ENCODE measurements around the gene RHOH. TPM values are rescaled to one million over a fixed set of nuclear protein-coding genes. Genes with fewer than 3 reads are reported as not detected.
A peak's percentile ranks its signal among the peaks of the same experiment; 100 is the strongest.

RHOH gene
- total RNA-seq, 1 experiment from 2014 or later, result 74.2 TPM

DNA sequence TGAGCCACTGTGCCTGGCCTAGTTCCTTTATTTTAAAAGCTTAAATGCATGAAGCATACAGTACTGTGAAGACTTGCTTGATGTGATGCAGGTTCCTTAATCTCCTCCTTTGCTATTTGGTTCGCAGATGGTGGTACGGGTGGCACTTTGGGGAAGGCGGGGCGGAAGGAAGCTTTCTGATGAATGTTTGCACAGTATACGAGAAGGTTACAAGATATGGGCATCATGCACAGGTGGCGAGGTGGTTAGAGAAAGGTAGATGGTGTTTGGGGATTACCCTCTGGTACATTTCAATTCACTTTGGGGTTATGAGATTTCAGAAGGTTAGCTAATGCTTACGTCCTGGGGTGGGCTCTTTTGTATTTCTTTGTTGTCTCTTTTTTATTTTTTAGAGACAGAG lies 17.2 kb downstream of the RHOH start:
- ChIA-PET POLR2A (ENCODE audit: low non-redundant PET) (no interaction called here), CTCF (no interaction called here)
- no peak for DNase-seq (ENCODE audit: low spot score)
- BruUV-seq (replicated peaks), result no TSS peak
- peak overlapping the region; percentile 15 for H3K27ac ChIP-seq (ENCODE audit: low read depth, low read length, poor library complexity, severe bottlenecking)
- H3K4me3 ChIP-seq (ENCODE audit: low read depth, low read length, poor library complexity, severe bottlenecking), result no peak overlapping the region
- H3K27me3 ChIP-seq (replicated peaks; ENCODE audit: insufficient read depth, low read depth, low read length, poor library complexity), result no peaks in the 10 kb centered on the region
- intact Hi-C loops (cut with micrococcal nuclease; ENCODE audit: unreplicated experiment), result no loop called here
- no peaks in the 10 kb centered on the region for H3K9me3 ChIP-seq (ENCODE audit: low read depth, low read length, poor library complexity, severe bottlenecking)
- H3K4me1 ChIP-seq (ENCODE audit: insufficient read depth, low read length, poor library complexity, severe bottlenecking), result peaks cover 51% of the 10 kb centered on the region
- TF ChIP-seq EZH2 (IDR thresholded peaks at IDR 0.05; ENCODE audit: borderline replicate concordance, low read depth, low read length, poor library complexity, severe bottlenecking), result no peak
- TF ChIP-seq, protein P1, sequence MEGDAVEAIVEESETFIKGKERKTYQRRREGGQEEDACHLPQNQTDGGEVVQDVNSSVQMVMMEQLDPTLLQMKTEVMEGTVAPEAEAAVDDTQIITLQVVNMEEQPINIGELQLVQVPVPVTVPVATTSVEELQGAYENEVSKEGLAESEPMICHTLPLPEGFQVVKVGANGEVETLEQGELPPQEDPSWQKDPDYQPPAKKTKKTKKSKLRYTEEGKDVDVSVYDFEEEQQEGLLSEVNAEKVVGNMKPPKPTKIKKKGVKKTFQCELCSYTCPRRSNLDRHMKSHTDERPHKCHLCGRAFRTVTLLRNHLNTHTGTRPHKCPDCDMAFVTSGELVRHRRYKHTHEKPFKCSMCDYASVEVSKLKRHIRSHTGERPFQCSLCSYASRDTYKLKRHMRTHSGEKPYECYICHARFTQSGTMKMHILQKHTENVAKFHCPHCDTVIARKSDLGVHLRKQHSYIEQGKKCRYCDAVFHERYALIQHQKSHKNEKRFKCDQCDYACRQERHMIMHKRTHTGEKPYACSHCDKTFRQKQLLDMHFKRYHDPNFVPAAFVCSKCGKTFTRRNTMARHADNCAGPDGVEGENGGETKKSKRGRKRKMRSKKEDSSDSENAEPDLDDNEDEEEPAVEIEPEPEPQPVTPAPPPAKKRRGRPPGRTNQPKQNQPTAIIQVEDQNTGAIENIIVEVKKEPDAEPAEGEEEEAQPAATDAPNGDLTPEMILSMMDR (conservative IDR thresholded peaks at IDR 0.05; ENCODE audit: low read depth, low read length), result no peak
- H3K36me3 ChIP-seq (ENCODE audit: insufficient read depth, low read length, poor library complexity, severe bottlenecking), result peaks cover 52% of the 10 kb centered on the region

DNA sequence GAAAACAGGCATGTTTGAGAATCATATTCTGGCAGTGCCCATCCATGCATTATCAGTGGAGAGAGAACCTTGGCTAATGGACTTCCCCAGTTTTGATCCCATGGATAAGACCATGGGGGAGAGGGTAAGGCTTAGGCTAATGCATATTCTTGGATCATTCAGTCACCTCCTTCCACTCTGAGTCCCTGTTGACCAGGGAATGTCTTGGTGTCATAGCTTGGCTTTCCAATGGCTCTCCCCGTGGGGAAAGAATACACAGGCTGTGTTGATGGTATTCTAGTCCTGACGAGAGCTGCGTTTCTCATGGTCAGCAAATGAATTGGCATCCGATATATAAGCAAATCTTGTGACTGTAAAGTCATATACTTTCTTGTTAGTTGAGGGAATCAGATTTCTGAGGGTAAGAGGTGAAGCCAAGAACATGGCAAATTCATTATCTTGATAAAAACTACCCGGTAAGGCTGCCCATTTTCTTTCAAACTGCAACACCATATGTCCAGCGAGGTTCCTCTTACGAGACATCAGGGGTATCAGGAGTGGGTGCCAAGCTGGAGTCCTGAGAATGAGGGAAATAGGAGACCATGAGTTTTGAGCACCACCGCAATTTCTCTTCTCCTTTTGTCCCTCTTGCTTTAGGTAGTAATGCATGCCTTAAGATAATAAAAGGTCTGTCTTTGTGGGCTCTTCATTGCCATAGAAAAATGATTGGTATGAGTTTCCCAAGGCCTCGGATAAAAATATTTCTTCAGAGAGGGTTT lies 18.0 kb downstream of the RHOH start:
- BruUV-seq (replicated peaks), result no TSS peak
- intact Hi-C loops (cut with micrococcal nuclease; ENCODE audit: unreplicated experiment), result no loop called here

DNA sequence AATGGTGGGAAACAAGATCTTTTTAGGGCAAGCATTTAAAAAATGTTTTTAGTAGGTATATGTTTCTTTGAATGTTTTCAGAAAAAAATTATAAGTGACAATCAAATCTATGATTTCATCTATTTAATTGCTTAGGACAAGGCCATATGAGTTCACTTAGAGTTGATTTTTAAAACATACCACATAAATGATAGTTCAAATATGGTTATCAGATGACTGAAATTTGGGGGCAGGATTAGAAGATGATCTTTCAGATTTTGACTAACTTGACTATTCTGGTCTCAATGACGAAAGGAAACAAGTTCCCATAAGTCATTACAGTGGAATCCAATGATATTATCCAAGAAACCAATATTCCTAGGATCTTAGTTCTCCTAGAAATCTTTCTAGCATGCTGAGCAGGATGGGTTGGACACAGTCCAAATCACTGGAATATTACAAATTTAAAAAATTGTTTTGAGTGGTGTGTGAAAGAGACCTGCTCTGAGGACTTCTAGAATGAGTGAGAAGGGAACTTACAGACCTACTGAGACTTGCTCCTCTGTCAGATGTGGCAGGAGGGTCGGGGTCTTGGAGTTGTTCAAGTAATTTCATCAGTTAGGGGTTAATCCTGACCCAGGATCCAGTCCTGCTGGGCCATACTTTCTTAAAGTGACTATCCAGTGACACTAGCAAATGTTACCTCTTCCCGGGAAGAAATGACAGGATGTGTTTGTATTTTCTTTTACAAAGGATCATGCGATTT lies 20.0 kb downstream of the RHOH start:
- TF ChIP-seq, protein P1 (conservative IDR thresholded peaks at IDR 0.05; ENCODE audit: low read depth, low read length), result no peak
- no peak for TF ChIP-seq EZH2 (IDR thresholded peaks at IDR 0.05; ENCODE audit: borderline replicate concordance, low read depth, low read length, poor library complexity, severe bottlenecking)
- intact Hi-C loops (cut with micrococcal nuclease; ENCODE audit: unreplicated experiment), result no loop called here
- no TSS peak for BruUV-seq (replicated peaks)

More for the DNA sequence above, 18.0 kb downstream of the RHOH start:
- H3K4me1 ChIP-seq (ENCODE audit: insufficient read depth, low read length, poor library complexity, severe bottlenecking), result peaks cover 43% of the 10 kb centered on the region
- no peaks in the 10 kb centered on the region for H3K9me3 ChIP-seq (ENCODE audit: low read depth, low read length, poor library complexity, severe bottlenecking)
- ChIA-PET POLR2A (ENCODE audit: low non-redundant PET) (no interaction called here), CTCF (no interaction called here)
- no peak for DNase-seq (ENCODE audit: low spot score)
- H3K36me3 ChIP-seq (ENCODE audit: insufficient read depth, low read length, poor library complexity, severe bottlenecking), result peaks cover 45% of the 10 kb centered on the region
- no peaks in the 10 kb centered on the region for H3K27me3 ChIP-seq (replicated peaks; ENCODE audit: insufficient read depth, low read depth, low read length, poor library complexity)
- H3K27ac ChIP-seq (ENCODE audit: low read depth, low read length, poor library complexity, severe bottlenecking), result peak overlapping the region; percentile 15
- H3K4me3 ChIP-seq (ENCODE audit: low read depth, low read length, poor library complexity, severe bottlenecking), result no peak overlapping the region
- TF ChIP-seq EZH2 (IDR thresholded peaks at IDR 0.05; ENCODE audit: borderline replicate concordance, low read depth, low read length, poor library complexity, severe bottlenecking), result no peak
- TF ChIP-seq, protein P1 (conservative IDR thresholded peaks at IDR 0.05; ENCODE audit: low read depth, low read length), result no peak

More for the DNA sequence above, 20.0 kb downstream of the RHOH start:
- H3K27me3 ChIP-seq (replicated peaks; ENCODE audit: insufficient read depth, low read depth, low read length, poor library complexity), result no peaks in the 10 kb centered on the region
- no peak for DNase-seq (ENCODE audit: low spot score)
- POLR2A ChIA-PET (ENCODE audit: low non-redundant PET), result no interaction called here
- peaks cover 30% of the 10 kb centered on the region for H3K4me1 ChIP-seq (ENCODE audit: insufficient read depth, low read length, poor library complexity, severe bottlenecking)
- peaks cover 10% of the 10 kb centered on the region for H3K9me3 ChIP-seq (ENCODE audit: low read depth, low read length, poor library complexity, severe bottlenecking)
- CTCF ChIA-PET, result interaction anchor here (0.6 kb wide), 1 partner anchor 502 kb away, joined by 3 read pairs; no protein-coding TSS in a partner anchor
- peaks cover 48% of the 10 kb centered on the region for H3K36me3 ChIP-seq (ENCODE audit: insufficient read depth, low read length, poor library complexity, severe bottlenecking)
- H3K27ac ChIP-seq (ENCODE audit: low read depth, low read length, poor library complexity, severe bottlenecking), result peak overlapping the region; percentile 5
- no peak overlapping the region for H3K4me3 ChIP-seq (ENCODE audit: low read depth, low read length, poor library complexity, severe bottlenecking)

Data from A673 (cell line).